Measurements from ENCODE around the gene ADGRA3.

DNA sequence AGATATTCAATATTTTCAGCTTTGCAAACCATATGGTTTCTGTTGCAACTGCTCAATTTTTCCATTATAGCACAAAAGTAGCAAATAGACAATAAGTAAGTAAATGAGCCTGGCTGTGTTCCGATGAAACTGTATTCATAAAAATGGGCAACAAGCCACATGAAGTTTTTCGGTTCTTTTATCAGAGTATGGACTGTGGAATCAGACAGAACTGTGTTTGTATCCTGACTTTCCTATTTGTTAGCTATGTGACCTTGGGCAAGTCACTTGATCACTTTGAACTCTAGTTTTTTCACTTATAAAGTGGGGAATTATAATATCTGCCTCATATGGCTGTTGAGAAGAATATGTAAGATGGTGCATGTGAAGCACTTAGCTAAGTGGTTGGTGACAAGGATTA is 23.4 kb upstream of the ADGRA3 start:
- TF ChIP-seq, protein P1, sequence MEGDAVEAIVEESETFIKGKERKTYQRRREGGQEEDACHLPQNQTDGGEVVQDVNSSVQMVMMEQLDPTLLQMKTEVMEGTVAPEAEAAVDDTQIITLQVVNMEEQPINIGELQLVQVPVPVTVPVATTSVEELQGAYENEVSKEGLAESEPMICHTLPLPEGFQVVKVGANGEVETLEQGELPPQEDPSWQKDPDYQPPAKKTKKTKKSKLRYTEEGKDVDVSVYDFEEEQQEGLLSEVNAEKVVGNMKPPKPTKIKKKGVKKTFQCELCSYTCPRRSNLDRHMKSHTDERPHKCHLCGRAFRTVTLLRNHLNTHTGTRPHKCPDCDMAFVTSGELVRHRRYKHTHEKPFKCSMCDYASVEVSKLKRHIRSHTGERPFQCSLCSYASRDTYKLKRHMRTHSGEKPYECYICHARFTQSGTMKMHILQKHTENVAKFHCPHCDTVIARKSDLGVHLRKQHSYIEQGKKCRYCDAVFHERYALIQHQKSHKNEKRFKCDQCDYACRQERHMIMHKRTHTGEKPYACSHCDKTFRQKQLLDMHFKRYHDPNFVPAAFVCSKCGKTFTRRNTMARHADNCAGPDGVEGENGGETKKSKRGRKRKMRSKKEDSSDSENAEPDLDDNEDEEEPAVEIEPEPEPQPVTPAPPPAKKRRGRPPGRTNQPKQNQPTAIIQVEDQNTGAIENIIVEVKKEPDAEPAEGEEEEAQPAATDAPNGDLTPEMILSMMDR (conservative IDR thresholded peaks at IDR 0.05; ENCODE audit: low read depth, low read length) = no peak
- no peak for TF ChIP-seq EZH2phosphoT487 (IDR thresholded peaks at IDR 0.05; ENCODE audit: borderline replicate concordance, low read length)
